Fibroblast of mammary gland (primary cell): ENCODE measurements around the gene FILIP1L.

Experiments
- DNase-seq: peaks from one replicate; pipeline ENCODE4 v3.0.0-alpha.2; 2010; ENCODE audit warnings: low read depth
- H3K4me3 ChIP-seq: 2 replicates; pipeline ENCODE4 v1.5.1; 2011; ENCODE audit warnings: low read depth, mild to moderate bottlenecking, low read length, moderate library complexity; ENCODE audit not compliant: control insufficient read depth
- CTCF ChIP-seq: conservative IDR thresholded peaks from 2 replicates; pipeline ENCODE4 v1.5.1; 2011; ENCODE audit warnings: low read depth, low read length, inconsistent platforms; ENCODE audit not compliant: control insufficient read depth, insufficient read depth

FILIP1L gene

GRCh38 chr3:99883138-99883461 is 231.2 kb downstream of the FILIP1L start:
- no peak for TF ChIP-seq CTCF
- no peak for DNase-seq
- H3K4me3 ChIP-seq: no peak overlapping the region

DNA sequence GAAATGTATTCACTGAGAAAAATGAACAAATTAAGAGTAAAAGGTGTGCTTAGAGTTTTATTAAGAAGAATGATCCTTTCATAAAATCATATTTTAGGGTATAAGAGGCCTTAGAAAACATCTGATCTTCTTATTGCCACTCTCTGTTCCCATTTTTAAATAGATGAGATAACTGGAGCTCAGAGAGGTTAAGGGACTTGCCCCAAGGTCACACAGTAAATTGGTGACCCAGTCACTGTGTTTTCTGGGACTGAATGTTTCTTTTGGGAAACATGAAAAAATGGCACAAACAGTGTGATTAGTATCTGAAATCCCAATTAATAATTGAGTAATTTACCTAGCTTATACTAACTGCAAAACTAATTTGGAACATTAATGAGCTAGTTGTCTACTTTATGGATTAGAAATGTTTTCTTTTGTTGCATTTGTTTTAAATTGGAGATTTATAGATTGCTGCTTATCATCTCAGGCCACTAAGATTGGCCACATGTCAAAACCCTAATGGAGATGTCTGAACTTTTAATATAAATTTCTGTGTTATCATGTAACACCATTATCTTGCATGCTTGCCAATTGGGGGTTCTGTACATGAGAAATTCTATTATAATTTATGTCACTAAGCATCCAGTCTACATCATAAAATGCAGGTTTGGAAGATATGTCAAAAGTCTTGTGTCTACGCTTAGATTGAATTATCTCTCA is 231.7 kb downstream of the FILIP1L start:
- no peak overlapping the region for H3K4me3 ChIP-seq
- DNase-seq: no peak
- TF ChIP-seq CTCF: no peak

DNA sequence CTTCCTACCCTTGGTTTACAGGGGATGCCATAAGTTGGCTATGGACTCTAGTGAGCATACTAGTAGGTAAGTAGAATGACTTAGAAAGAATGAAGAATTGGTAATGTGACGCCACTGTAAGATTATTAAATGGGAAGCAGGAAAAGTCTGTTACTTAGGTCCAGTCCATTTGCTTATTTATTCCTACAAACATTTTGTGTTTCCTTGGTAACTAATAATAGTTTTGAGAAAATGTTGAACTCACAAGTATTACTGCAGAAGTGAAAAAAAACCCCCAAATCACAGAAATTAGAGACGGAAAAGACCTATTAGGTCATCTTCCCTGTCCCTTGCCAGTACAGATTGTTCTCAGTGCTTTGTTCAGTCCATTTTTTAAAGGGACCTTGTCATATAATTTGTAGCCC is 233.2 kb downstream of the FILIP1L start:
- H3K4me3 ChIP-seq: no peak overlapping the region
- DNase-seq: peak; percentile 69
- TF ChIP-seq CTCF: no peak

GRCh38 chr3:99879275-99879674 is 235.0 kb downstream of the FILIP1L start:
- no peak for DNase-seq
- no peak for TF ChIP-seq CTCF
- H3K4me3 ChIP-seq: no peak overlapping the region

- TF ChIP-seq CTCF: no peak
- no peak overlapping the region for H3K4me3 ChIP-seq
- DNase-seq: peak; percentile 94
These were observed 236.3 kb downstream of the FILIP1L start for GRCh38 chr3:99878005-99878404.

- no peak for DNase-seq
- TF ChIP-seq CTCF: no peak
- H3K4me3 ChIP-seq: peak overlapping the region; percentile 83
These were observed 237.2 kb downstream of the FILIP1L start for GRCh38 chr3:99877031-99877579.
